GM20000 (cell line): ENCODE measurements around the gene PRM2.

Source experiments
- DNase-seq: peaks from one replicate; pipeline ENCODE4 v3.0.0; 2012; ENCODE audit warnings: low spot score
- TF ChIP-seq, protein P1 (sequence below): IDR thresholded peaks from 2 replicates; pipeline ENCODE4 v1.5.1; 2012; ENCODE audit warnings: mild to moderate bottlenecking, control low read depth; ENCODE audit errors: extremely low read depth, missing control alignments

Gene PRM2

DNA sequence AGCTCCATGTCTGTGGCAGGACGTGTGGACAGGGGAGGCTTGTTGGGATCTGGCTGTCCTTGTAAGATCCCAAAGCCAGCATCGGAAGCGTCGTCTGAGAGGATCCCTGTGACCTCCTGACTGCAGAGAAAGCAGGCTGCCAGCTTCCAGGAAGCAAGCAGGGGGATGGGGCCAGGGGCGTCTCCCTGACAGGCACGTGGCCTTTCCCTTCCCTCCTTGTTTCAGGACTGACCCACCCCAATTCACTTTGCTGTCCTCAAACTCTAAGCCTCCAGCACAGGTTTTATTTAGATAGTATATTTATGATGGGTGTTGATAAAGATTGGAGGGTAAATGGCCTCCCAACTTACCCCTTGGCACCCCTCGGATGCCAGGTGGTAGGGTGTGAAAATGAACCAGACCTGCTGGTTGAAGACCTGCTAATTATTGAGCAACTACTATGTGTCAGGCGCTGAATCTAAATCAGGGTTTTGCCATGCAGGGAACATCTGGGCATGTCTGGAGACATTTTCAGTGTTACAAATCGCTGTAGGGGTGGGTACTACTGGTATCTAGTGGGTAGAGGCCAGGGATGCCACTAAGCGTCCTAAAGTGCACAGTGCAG is 44.8 kb downstream of the PRM2 start:
- no peak for DNase-seq

DNA sequence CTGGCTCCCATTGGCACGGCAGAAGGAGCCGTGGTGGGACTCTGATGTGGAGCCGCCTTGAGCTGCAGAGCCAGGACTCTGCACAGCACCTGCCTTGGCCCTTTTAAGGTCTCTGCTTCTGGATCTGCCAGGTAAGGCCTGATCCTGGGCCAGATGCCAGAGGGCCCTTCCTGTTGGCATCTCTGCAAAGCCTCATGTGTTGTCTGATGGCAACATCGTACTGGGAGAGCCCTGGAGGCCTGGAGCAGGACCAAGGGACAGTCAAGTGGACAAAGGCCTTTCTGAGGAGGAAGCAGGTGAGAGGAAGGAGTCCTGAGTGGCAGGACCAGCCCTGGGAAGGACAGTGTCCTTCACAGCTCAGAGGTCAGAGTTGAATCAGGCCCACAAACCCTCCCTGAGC is 46.4 kb downstream of the PRM2 start:
- TF ChIP-seq, protein P1, sequence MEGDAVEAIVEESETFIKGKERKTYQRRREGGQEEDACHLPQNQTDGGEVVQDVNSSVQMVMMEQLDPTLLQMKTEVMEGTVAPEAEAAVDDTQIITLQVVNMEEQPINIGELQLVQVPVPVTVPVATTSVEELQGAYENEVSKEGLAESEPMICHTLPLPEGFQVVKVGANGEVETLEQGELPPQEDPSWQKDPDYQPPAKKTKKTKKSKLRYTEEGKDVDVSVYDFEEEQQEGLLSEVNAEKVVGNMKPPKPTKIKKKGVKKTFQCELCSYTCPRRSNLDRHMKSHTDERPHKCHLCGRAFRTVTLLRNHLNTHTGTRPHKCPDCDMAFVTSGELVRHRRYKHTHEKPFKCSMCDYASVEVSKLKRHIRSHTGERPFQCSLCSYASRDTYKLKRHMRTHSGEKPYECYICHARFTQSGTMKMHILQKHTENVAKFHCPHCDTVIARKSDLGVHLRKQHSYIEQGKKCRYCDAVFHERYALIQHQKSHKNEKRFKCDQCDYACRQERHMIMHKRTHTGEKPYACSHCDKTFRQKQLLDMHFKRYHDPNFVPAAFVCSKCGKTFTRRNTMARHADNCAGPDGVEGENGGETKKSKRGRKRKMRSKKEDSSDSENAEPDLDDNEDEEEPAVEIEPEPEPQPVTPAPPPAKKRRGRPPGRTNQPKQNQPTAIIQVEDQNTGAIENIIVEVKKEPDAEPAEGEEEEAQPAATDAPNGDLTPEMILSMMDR: no peak
- DNase-seq: no peak

More for the DNA sequence above, 44.8 kb downstream of the PRM2 start:
- TF ChIP-seq, protein P1: no peak

DNA sequence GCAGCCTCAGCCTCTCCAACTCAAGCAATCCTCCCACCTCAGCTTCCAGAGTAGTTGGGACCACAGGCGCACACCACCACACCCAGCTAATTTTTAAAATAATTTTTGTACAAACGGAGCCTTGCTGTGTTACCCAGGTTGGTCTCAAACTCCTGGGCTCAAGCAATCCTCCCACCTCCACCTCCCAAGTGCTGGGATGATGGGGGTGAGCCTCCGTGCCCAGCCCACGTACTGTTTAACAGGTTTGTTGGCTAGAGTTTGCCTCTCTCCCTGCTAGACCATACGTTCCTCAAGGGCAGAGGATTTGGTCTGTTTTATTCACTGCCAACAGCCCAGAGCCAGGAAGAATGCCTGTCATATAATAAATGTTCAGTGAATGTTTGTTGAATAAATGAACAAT is 46.8 kb downstream of the PRM2 start:
- TF ChIP-seq, protein P1: no peak
- DNase-seq: no peak

DNA sequence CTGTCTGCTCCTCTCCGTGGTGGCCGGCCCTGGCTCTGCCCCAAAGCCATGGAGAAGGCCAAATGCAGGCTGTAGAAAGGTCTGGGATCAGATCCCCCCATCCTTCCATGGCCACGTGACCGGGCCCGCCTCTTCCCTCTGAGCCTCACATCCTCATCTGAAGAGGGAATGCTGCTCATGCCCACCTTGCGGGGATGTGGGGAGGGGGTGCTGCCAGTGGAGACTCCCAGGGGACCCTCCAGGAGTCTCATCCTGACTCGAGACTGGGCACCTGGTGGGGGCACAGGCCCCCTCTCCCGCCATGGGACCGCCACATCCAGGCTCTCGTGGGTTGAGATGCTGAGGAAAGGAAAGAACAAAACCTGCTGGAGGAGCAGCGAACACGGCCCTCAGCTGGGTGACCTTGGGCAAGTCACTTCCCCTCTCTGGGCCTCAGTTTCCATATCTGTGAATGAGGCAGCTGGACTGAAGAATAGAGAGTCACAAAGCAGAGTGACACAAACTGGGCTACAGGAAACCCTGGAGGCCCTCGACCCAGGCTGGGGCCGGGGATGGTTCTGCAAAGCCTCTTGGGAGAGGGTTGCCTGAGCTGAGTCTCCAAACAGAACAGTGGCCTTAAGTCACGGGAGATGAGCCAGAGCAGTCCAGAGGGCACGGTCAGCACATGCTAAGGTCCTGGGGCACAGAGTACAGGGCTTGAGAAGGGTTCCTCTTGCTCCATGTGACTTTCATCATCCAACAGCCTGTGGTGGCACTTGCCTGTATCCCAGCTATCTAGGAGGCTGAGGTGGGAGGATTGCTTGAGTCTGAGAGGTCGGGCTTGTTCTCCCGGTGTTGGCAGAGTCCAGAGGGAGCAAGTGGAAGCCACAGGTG is 50.4 kb downstream of the PRM2 start:
- DNase-seq: no peak
- TF ChIP-seq, protein P1: no peak
